Type B pancreatic cell (in vitro differentiated cells): ENCODE measurements around the gene POLR2J. TPM values are rescaled to one million over a fixed set of nuclear protein-coding genes. Genes with fewer than 3 reads are reported as not detected.
"Not testable (repeated sequence)": the region's sequence is repeated elsewhere in the genome, so short reads cannot be mapped to it uniquely, and the experiment has no call there.

Experiments used
- DNase-seq: peaks from one replicate; pipeline ENCODE4 v3.0.0; 2021; ENCODE audit warnings: mixed read lengths; ENCODE audit not compliant: unreplicated experiment; ENCODE audit errors: extremely low spot score
- H3K27ac Mint-ChIP-seq: 2 replicates; pipeline ENCODE4 v1.8.0; 2021; ENCODE audit warnings: mild to moderate bottlenecking, mixed read lengths
- H3K27me3 Mint-ChIP-seq: 2 replicates; pipeline ENCODE4 v1.8.0; 2021; ENCODE audit warnings: mixed read lengths
- H3K36me3 Mint-ChIP-seq: 2 replicates; pipeline ENCODE4 v1.8.0; 2021; ENCODE audit warnings: mixed read lengths
- H3K4me1 Mint-ChIP-seq: one replicate; pipeline ENCODE4 v1.8.0; 2021; ENCODE audit warnings: mixed read lengths; ENCODE audit not compliant: unreplicated experiment
- H3K4me3 Mint-ChIP-seq: 2 replicates; pipeline ENCODE4 v1.8.0; 2021; ENCODE audit warnings: mild to moderate bottlenecking, mixed read lengths
- H3K9me3 Mint-ChIP-seq: 2 replicates; pipeline ENCODE4 v1.8.0; 2021; ENCODE audit warnings: mixed read lengths
- total RNA-seq: library from RNA; stranded (reverse); gene quantifications from 2 replicates; pipeline ENCODE4 v1.2.1, GENCODE V29; 2021; ENCODE audit warnings: low replicate concordance
- TF ChIP-seq, protein P1 (sequence below): fragments of 200-600 bp; sonication (generic); conservative IDR thresholded peaks from 2 replicates; pipeline ENCODE4 v1.5.0; 2021; ENCODE audit warnings: antibody characterized with exemption, mild to moderate bottlenecking

POLR2J gene
- total RNA-seq, 1 donor from 2014 or later: 48.1 TPM

DNA sequence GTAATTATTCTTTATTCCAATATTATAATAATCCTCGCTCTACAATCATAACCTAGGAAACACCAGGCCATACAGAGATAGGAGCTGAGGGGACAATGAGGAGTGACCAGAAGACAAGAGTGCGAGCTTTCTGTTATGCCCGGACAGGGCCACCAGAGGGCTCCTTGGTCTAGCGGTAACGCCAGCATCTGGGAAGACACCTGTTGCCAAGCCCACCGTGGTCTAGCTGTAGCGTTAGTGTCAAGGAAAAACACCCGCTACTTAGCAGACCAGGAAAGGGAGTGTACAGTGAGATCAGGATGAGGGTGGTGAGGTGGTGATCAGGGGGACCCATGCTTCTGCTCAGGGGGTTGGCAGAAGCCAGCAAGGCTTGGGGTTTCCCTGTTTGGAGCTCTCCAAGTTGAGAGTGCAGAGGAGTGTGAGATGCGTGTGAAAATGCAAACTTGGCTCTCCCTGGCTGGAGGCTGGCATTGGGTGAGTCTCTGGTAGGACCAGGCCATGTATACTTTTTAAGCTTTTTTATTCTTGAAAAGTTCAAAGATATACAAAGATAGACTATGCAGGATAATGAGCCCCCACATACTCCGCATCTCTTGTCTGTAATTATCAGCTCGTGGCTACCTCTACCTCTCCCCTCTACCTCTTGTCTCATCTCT, 1.4 kb upstream of the POLR2J start:
- not testable (repeated sequence) for H3K9me3 Mint-ChIP-seq, H3K36me3 Mint-ChIP-seq, H3K27me3 Mint-ChIP-seq, H3K4me3 Mint-ChIP-seq, H3K4me1 Mint-ChIP-seq, H3K27ac Mint-ChIP-seq
- peak; percentile 68 for DNase-seq
- TF ChIP-seq, protein P1, sequence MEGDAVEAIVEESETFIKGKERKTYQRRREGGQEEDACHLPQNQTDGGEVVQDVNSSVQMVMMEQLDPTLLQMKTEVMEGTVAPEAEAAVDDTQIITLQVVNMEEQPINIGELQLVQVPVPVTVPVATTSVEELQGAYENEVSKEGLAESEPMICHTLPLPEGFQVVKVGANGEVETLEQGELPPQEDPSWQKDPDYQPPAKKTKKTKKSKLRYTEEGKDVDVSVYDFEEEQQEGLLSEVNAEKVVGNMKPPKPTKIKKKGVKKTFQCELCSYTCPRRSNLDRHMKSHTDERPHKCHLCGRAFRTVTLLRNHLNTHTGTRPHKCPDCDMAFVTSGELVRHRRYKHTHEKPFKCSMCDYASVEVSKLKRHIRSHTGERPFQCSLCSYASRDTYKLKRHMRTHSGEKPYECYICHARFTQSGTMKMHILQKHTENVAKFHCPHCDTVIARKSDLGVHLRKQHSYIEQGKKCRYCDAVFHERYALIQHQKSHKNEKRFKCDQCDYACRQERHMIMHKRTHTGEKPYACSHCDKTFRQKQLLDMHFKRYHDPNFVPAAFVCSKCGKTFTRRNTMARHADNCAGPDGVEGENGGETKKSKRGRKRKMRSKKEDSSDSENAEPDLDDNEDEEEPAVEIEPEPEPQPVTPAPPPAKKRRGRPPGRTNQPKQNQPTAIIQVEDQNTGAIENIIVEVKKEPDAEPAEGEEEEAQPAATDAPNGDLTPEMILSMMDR: peak; percentile 59

GRCh38 chr7:102479209-102479584, 475 bp upstream of the POLR2J start:
- not testable (repeated sequence) for H3K9me3 Mint-ChIP-seq, H3K36me3 Mint-ChIP-seq, H3K4me1 Mint-ChIP-seq, H3K27ac Mint-ChIP-seq, H3K4me3 Mint-ChIP-seq, H3K27me3 Mint-ChIP-seq, DNase-seq

- H3K36me3 Mint-ChIP-seq, H3K4me3 Mint-ChIP-seq, H3K9me3 Mint-ChIP-seq, H3K4me1 Mint-ChIP-seq, H3K27ac Mint-ChIP-seq, H3K27me3 Mint-ChIP-seq: not testable (repeated sequence)
- DNase-seq: peak; percentile 27
Measured at GRCh38 chr7:102474736-102475435, 3.8 kb downstream of the POLR2J start.

DNA sequence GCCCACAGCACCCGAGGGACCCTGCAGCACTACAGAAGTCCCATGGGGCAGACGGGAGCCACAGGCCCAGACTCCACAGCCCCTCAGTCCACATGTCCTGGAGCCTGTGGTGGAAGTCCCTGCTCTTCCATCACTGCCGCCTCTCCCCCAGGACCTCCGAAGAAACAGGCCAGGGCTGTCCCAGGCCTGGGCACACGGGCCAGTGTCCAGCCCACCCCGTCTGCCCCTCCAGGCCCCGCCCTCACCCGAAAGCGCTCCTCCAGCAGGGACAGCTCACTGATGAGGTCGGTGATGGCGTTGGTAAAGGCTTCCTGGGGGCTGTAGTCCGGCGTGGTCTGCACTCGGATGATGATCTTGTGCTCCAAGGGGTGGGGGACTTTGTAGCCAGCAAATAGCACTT, 4.6 kb downstream of the POLR2J start:
- H3K27me3 Mint-ChIP-seq, H3K36me3 Mint-ChIP-seq, H3K4me3 Mint-ChIP-seq, H3K27ac Mint-ChIP-seq, H3K9me3 Mint-ChIP-seq, H3K4me1 Mint-ChIP-seq: not testable (repeated sequence)
- peak; percentile 49 for DNase-seq

GRCh38 chr7:102473271-102473991, 5.3 kb downstream of the POLR2J start:
- TF ChIP-seq, protein P1: no peak
- no peaks in the 10 kb centered on the region for H3K9me3 Mint-ChIP-seq
- no peak overlapping the region for H3K27ac Mint-ChIP-seq
- H3K4me1 Mint-ChIP-seq: no peaks in the 10 kb centered on the region
- H3K27me3 Mint-ChIP-seq: no peaks in the 10 kb centered on the region
- DNase-seq: peak; percentile 56
- H3K4me3 Mint-ChIP-seq: no peak overlapping the region
- H3K36me3 Mint-ChIP-seq: no peaks in the 10 kb centered on the region

- Mint-ChIP-seq H3K9me3 (no peaks in the 10 kb centered on the region), H3K27ac (no peak overlapping the region), H3K4me3 (no peak overlapping the region), H3K4me1 (no peaks in the 10 kb centered on the region), H3K36me3 (no peaks in the 10 kb centered on the region), H3K27me3 (no peaks in the 10 kb centered on the region)
- peak; percentile 65 for DNase-seq
- TF ChIP-seq, protein P1: no peak
Measured at GRCh38 chr7:102472126-102473041, 6.3 kb downstream of the POLR2J start.
